SKM-1 (cell line): ENCODE data around the gene TIMP3.

ENCODE experiments used
- DNase-seq: peaks from one replicate; lab custom pipeline; 2025; ENCODE audit not compliant: unreplicated experiment; lab: John Stamatoyannopoulos, UW

Gene TIMP3

DNA sequence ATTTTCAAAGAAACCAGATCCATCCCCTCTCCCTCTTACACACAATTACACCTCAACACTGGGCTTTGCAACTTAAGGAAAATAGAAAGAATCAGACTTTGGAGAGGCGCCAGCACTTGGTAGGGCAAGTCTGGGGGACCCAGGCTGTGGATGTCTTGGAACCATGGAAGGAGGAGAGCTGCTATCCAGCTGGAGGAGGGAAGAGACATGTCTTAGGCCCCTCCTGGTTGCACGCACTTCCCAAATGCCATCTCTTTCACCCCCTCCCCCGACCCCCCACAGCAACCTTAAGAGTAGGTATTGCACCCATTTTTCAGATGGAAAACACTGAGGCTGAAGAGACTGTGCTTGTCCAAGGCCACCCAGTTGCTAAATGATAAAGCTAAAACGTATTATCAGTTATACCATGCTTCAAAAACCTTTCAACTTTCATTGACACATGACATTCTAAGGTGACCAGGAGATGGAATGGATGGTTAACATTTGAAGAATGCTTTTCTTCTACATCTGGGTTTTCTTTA is 3.9 kb downstream of the TIMP3 start:
- DNase-seq, result no peak

DNA sequence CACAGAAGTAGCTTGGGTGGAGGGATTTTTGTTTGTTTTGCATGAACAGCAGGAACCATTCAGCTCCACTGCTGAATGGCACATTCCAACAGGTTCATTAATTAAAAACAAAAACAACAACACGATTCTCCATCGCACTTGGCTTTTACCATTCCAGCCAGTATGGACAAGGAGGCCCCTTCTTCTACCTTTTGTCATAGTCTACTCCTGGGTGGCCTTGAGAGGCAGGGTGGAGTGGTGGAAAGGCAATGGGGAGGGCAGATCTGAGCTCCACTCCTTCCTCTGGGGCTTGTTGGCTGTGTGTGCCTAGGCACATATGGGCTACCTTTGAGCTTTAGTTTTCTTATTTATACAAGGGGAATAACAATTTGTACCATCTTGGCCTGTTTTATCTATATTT is 4.8 kb downstream of the TIMP3 start:
- no peak for DNase-seq

DNA sequence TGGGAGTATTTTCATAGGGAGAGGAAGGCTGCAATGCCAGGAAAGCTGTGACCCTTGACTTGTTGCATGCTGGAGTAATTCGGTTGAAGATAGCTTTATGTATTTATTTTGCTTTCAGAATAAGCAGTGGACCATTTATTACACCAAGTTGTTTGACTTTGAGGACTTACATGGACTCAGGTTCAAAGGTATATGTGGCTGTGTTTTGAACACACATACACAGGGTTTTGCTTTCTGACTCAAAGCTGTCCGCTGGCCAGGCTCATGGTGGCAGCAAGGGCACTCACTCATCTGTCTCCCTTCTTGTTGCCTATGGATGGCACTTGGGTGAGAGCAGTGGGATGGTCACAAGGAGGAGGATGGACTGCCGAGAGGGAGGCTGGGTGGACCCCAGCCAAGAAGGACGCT is 6.5 kb downstream of the TIMP3 start:
- DNase-seq, result no peak

DNA sequence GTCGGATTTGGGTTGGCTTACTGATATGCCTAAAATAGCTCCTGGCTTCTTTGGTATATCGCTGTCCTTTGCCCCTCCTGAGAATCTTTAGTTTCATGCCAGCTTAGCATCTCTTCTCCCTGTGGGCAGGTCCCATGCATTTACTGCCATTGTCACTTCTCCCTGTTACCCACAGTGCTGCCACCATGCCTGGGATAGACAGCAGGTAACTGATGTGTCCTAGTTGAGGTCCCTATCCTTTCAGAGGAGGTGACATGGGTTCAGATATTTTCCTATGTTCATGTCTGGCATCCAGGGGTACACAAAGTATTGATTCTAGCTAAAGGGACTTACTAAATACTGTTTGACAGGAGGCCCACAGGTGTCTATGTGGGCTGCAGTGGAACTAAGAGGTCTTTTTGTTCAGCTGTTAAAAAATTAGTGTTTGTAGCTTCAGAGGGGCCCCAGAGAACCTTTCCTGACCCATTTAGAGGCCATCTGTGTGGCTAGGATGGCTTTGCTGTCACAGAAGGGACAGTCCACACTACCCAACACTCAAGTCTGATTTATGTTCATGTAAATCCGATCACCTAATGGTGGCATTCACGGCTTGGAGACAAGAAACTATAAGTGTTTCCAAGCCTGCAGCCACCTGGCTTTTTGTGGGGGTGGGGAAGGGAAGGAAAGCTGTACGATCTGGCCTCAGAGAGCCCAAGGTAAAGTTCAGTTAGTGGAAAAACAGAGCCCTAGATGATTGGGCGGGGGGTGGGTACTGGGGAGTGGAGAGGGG is 8.5 kb downstream of the TIMP3 start:
- DNase-seq, result no peak

- no peak for DNase-seq
Measured at GRCh38 chr22:32810555-32811133, 9.1 kb downstream of the TIMP3 start.

GRCh38 chr22:32811788-32812545 is 10.5 kb downstream of the TIMP3 start:
- no peak for DNase-seq

DNA sequence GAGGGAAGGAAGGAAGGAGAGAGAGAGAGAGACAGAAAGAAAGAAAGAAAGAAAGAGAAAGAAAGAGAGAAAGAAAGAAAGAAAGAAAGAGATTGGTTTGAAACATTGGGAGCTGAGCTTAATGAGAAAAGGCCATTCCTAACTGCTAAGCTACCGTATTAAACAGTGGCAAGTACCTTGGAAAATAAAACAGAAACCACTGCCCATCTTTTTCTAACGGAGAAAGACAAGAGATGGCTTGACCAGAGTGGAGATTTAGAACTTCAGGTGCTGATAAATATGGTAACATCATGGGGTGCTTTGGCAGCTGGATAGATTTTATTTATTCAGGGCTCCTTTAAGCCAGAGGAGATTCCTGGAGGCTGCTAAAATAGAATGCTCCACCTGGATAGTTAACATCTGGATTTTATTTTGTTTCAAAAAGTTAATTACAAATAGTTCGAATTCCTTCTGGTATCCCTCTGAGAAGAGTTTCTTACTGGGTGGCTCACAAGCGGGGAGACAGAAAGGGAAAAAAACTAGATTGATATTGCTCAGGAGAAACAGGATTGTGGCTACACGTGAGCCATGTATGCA is 12.9 kb downstream of the TIMP3 start:
- DNase-seq, result no peak

DNA sequence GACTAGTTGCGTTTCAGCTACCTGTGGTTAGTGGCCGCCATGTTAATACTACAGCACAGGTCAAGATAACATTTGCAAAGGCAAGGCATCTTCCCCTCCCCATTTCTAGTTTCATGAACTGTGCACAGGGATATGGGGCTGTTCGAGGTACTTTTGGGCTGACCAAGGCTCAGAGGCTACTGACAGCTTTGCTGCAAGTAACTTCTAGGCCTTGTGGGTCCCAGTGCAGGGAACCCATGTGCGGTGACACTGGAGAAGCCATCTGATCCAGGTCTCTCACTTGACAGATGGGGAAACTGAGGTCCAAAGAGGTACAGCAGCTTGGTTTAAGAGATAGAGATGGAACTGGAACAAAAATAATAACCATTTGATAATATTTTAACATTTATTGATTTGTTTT is 13.6 kb downstream of the TIMP3 start:
- DNase-seq, result no peak

DNA sequence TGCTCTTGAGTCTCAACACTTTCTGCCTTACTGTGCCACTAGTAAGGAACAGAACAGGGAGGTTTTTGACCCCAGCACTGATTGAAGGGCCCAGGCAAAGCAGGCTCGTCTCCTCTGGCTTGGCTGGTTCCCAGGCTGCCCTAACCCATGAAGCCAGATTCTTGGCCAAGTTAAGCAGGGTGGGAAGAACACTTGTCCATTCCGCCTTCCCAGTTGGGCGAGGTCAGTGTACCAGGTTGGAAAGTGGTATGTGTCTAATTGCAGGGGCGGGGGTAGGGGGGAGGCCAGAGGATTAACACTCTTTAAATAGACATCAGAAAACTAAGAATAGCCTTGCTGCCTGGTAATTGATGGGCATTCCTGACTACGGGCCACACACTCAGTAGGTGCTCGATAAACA is 14.4 kb downstream of the TIMP3 start:
- DNase-seq, result no peak

- DNase-seq, result no peak
Measured at GRCh38 chr22:32817137-32817730, 15.7 kb downstream of the TIMP3 start.

DNA sequence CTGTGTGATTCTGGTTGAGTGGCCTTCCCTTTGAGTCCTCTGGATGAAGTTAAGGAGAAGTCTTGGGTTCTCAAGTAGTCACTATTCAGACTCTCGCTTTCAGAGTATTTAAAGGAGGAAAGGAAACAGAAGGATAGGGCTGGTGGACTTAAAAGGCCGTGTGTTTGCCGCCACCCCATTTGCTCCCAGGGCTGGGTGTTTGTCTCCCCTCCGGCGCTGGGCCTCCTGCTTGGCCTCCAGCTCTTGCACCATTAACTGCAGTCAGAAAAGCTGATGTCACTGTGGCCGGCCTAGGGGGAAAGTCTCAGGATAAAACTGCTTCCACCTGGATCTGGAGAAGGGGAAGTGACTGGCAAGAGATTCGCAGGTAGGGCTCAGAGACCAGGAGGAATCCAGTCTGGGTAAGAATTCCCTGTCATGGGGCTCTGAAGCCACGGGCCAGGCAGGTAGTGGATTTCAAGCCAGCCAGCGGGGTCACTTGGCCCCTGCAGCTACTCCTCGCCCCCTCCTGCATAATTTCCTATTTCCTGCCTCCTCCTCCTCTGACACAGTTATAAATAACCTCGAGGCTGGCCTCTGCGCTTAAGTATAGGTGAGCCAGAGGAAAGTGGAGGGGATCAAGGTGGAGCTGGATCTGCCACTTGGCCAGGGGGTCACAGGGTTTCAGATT is 17.1 kb downstream of the TIMP3 start:
- DNase-seq, result no peak

GRCh38 chr22:32819120-32819519 is 17.6 kb downstream of the TIMP3 start:
- no peak for DNase-seq

DNA sequence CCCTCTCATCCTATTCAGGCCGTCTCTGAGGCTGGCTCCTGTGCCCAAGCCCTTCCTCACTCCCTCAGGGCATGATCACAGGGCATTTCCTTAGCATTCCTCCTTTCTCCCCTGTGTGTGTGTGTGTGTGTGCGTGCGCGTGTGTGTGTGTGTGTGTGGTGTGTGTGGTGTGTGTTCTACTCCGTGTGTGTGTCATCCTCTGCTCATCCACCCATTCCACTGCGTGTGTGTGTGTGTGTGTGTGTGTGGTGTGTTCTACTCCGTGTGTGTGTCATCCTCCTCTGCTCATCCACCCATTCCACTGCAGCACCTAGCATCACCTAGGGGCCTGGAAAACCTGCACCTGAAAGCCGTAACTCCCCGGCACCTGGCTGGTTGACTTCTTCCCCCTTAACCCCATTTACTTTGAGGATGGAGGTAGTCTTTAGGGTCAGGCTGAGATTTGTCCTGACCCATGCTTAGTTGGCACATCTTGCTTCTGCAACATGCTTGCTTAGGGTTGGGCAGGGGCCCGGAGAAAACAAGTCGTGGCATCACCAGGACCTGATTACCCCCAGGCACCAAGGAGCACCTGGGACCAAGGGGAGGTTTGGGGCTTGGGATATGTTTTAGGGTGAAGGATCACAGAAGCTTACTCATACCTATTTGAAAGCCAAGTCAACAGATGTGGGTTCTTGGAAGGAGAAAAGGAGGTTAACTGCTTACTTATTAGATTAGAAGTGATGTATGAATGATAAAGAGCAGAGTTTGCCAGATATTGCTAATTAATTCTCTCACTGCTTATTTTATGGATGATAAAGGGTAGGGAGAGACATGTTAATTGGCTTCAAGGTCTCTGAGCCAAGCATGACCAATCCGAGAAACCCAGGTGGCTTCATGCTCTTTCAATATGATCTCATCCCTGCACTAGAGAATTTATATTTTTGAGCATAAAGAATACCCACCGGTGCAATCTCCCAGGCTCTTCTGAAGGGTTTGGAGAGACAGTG is 18.9 kb downstream of the TIMP3 start:
- no peak for DNase-seq

DNA sequence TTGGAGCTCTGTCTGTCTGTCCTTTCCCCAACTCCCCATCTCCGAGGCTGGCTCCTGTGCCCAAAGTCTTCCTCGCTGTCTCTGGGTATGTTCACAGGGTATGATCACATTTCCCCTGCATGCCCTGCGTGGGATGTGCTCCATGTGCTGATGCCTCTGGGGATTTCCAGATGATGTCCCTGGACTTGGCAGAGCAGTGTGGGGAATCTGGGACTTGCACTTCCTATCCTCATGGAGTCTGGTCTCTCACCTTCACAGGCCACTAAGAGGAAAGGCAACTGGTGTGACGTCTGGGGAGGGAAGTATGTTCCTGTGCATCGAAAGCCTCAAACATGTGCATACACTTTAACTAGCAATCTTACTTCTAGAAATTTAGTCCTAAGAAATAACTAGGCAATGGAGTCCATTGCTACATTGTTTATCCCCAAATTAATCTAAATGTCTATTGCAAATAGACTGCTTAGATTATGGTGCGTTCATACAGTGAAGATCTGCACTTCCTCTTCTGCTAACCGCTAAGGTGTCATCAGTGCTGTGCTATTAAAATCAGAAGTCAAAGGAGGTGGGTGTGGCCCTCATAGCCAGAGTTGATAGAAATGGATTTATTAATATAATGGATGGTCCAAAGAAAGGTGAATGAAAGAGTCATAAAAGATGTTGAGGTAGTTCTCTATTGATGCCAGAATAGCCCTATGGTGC is 20.8 kb downstream of the TIMP3 start:
- no peak for DNase-seq

DNA sequence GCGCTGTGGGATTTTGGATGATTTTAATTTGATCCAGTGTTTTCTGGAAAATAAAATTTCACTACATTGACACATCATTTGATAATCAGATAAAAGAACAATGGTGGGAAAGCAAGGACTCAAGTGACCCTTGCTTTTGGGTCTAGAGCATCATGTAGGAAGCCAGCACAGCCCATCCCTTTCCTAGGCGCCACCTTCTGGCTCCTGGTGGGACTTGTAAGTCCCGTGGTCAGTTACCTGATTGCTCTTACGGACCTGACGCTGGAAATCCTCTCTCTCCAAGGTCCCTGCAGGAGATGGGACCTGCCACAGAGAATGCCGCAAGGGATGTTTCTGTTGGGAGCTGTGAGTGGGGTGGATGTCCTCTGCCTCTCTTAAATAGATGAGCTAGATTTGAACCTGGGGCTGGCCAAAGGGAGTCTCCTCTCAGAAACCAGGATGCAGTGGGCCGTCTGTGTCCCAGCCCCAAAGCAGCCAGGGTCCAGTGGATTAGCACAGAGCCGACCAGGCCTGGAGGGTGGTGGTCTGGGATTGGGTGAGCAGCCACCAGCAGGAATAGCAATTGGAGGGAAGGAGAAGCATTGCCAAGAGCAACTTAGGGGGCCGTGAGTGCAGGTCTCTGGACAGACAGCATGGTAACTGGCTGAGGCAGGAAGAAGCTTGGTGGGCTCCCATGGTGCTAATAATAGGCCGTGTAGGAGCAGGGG is 21.7 kb downstream of the TIMP3 start:
- DNase-seq, result no peak

GRCh38 chr22:32824531-32825312 is 23.2 kb downstream of the TIMP3 start:
- no peak for DNase-seq

DNA sequence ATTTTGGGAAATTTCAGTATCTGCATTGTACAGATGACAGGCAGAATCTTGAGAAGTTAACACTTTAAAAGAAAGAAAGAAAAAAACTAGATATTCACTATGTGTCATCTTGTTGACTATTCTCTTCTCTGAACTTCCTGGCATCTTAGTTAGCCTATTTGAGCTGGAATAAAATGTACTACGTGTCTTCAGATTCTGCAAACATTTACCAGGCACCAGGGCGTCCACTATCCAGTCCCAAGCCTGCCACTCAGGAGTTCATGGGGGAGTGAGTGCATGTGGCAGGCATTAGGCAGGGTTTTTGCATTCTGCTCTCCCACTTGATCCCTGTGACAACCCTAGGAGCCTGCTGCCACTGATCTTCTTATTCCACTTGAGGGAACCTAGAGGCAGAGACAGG is 25.0 kb downstream of the TIMP3 start:
- no peak for DNase-seq
